Inferior parietal cortex (tissue), 1 donor: ENCODE data around the gene XCR1.
"Not testable (repeated sequence)": the region's sequence is repeated elsewhere in the genome, so short reads cannot be mapped to it uniquely, and the experiment has no call there.

ENCODE experiments used
- DNase-seq: peaks from one replicate; pipeline ENCODE4 v3.0.0-alpha.2; 2016; ENCODE audit errors: extremely low spot score

Gene XCR1

GRCh38 chr3:46038916-46039315 is 11.6 kb upstream of the XCR1 start:
- no peak for DNase-seq

- DNase-seq, result not testable (repeated sequence)
Measured at GRCh38 chr3:46038071-46038470, 10.8 kb upstream of the XCR1 start.

- DNase-seq, result no peak
Measured at GRCh38 chr3:46036191-46036590, 8.9 kb upstream of the XCR1 start.

GRCh38 chr3:46031747-46032146 is 4.5 kb upstream of the XCR1 start:
- DNase-seq, result no peak

- DNase-seq, result no peak
Measured at GRCh38 chr3:46031269-46031668, 4.0 kb upstream of the XCR1 start.

- no peak for DNase-seq
Measured at GRCh38 chr3:46030626-46031025, 3.3 kb upstream of the XCR1 start.

GRCh38 chr3:46029953-46030543 is 2.8 kb upstream of the XCR1 start:
- DNase-seq, result no peak

- DNase-seq, result no peak
Measured at GRCh38 chr3:46027736-46028397, 584 bp upstream of the XCR1 start.

- DNase-seq, result no peak
Measured at GRCh38 chr3:46025139-46025538, 2.1 kb downstream of the XCR1 start.

- DNase-seq, result no peak
Measured at GRCh38 chr3:46024131-46024530, 3.2 kb downstream of the XCR1 start.

- no peak for DNase-seq
Measured at GRCh38 chr3:46022909-46023785, 4.1 kb downstream of the XCR1 start.

- DNase-seq, result no peak
Measured at GRCh38 chr3:46021516-46021915, 5.8 kb downstream of the XCR1 start.

- no peak for DNase-seq
Measured at GRCh38 chr3:46020766-46021510, 6.3 kb downstream of the XCR1 start.

GRCh38 chr3:46019707-46020106 is 7.6 kb downstream of the XCR1 start:
- DNase-seq, result no peak

- DNase-seq, result no peak
Measured at GRCh38 chr3:46017720-46018119, 9.6 kb downstream of the XCR1 start.

- DNase-seq, result no peak
Measured at GRCh38 chr3:46013316-46014094, 13.8 kb downstream of the XCR1 start.

- DNase-seq, result no peak
Measured at GRCh38 chr3:46012246-46012645, 15.0 kb downstream of the XCR1 start.

- no peak for DNase-seq
Measured at GRCh38 chr3:46010519-46011113, 16.7 kb downstream of the XCR1 start.

- no peak for DNase-seq
Measured at GRCh38 chr3:46008058-46008457, 19.2 kb downstream of the XCR1 start.

GRCh38 chr3:46007280-46007679 is 20.0 kb downstream of the XCR1 start:
- DNase-seq, result no peak
